Right cardiac atrium (tissue), 5 donors: ENCODE results near the gene TMTC1. TPM values are rescaled to one million over a fixed set of nuclear protein-coding genes. Genes with fewer than 3 reads are reported as not detected.

Experiments
- ATAC-seq, 2 donors: fragments of 200-7000 bp; cut with Tn5 transposase; one replicate each; pipeline versions ENCODE4 v1.8.0 to v1.9.1; 2020; ENCODE audit warnings: moderate library complexity in 2 of 2, mild to moderate bottlenecking in 1 of 2
- DNase-seq, 3 donors: peaks; one replicate each; pipeline ENCODE4 v3.0.0-alpha.2; 2020
- H3K27ac ChIP-seq: one replicate; pipeline ENCODE4 v1.5.1; 2013; ENCODE audit warnings: mild to moderate bottlenecking, low read length, control low read depth, moderate library complexity
- H3K27me3 ChIP-seq: one replicate; pipeline ENCODE4 v1.6.1; 2013; ENCODE audit not compliant: control insufficient read depth, insufficient read depth
- H3K4me1 ChIP-seq: one replicate; pipeline ENCODE4 v1.6.1; 2013; ENCODE audit warnings: low read length; ENCODE audit not compliant: control insufficient read depth, insufficient read depth
- H3K4me3 ChIP-seq: one replicate; pipeline ENCODE4 v1.5.1; 2013; ENCODE audit warnings: low read length, control low read depth
- H3K9me3 ChIP-seq: one replicate; pipeline ENCODE4 v1.6.1; 2013; ENCODE audit warnings: low read length; ENCODE audit not compliant: control insufficient read depth
- WGBS: extraction: QIAGEN DNeasy Blood & Tissue Kit; methylation state at CpG from one replicate; pipeline ENCODE4 v1.1.7; 2013; 5-methylcytosine and 5-hydroxymethylcytosine counted together
- intact Hi-C, 4 donors: fragments of 100-400 bp; cut with DNase I; formaldehyde crosslinking; loops; one replicate each; pipeline versions ENCODE4 v1.11.0 to v1.14.0; 2022 to 2023
- polyA plus RNA-seq: library from polyadenylated mRNA; stranded (reverse); fragments of 200-250 nt; gene quantifications from one replicate; pipeline ENCODE4 v1.2.3, GENCODE V29; 2013
- total RNA-seq, 4 donors: library from RNA; stranded (reverse); fragmentation: NEBNext Ultra II Directional; extraction: Animal tissue kit (Norgen Biotek cat#: 25700); gene quantifications; one replicate each; pipeline ENCODE4 v1.2.1, GENCODE V29; 2021
- donor health status: healthy with polysubstance abuse.
- donor health status: DM: no; HTN: yes; CAD: no.
- donor health status: DM: no; HTN: no; CAD: no.
- donor health status: DM: no; HTN: yes; CAD: no; lungs with severe emphysema.
- donor health status: DM: yes; HTN: yes; CAD: no.

The TMTC1 gene
- total and polyA plus RNA-seq, 5 donors, result 17.9 to 57.8 (median 52.5) TPM

GRCh38 chr12:29508949-29509348 lies 274.8 kb downstream of the TMTC1 start:
- H3K9me3 ChIP-seq, result no peaks in the 10 kb centered on the region
- ATAC-seq, result no peak

DNA sequence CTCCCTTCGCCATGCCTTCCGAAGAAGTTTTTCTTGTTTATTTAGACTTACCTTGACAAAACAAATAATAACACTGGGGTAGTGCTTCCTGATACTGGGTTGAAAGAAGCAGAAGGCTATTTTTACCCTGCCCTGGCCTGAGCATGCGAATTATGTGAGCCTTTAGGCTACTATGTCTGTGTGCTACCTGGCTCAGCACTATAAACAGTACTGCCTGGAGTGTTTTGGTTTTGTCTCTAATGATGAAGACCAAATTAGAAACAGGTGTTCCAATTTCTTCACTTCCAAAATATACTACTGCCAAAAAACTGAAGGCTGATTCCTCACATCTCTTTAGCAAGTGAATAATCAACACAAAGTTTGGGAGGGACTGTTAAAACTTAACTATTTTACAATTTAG lies 278.6 kb downstream of the TMTC1 start:
- H3K4me1 ChIP-seq, result no peaks in the 10 kb centered on the region
- ATAC-seq, result no peak
- H3K9me3 ChIP-seq, result no peaks in the 10 kb centered on the region
- no peak overlapping the region for H3K4me3 ChIP-seq
- intact Hi-C loops, result no loop called here
- H3K27ac ChIP-seq, result no peak overlapping the region
- no peaks in the 10 kb centered on the region for H3K27me3 ChIP-seq
- 91% methylated on average over 3 of the region's 3 CpGs for WGBS
- DNase-seq, result no peak

More at GRCh38 chr12:29508949-29509348, 274.8 kb downstream of the TMTC1 start:
- no peaks in the 10 kb centered on the region for H3K27me3 ChIP-seq
- H3K4me1 ChIP-seq, result peaks cover 3% of the 10 kb centered on the region
- DNase-seq, result no peak
- no peak overlapping the region for H3K4me3 ChIP-seq
- 85% methylated on average over 2 of the region's 2 CpGs for WGBS
- no peak overlapping the region for H3K27ac ChIP-seq
- intact Hi-C loops, result no loop called here

DNA sequence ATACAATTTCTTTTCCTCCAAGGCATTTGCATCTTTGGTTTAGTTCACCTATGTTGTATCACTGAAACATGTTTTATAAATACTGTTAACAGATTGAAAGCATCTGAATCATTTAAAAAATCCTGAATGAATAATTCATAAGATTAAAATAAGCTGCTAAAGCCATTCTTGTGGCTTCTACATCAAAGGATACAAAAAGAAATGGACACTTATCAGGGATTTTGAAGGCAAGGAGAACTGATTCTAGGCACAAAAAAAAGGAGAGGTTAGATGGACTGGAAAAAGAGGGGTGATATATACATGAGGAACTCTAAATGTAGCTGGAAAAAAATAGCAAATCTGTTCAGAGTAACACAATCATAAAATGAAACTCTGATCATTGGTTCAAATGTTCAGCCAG lies 280.5 kb downstream of the TMTC1 start:
- no peaks in the 10 kb centered on the region for H3K9me3 ChIP-seq
- no peaks in the 10 kb centered on the region for H3K27me3 ChIP-seq
- H3K4me3 ChIP-seq, result no peak overlapping the region
- ATAC-seq (no peak), DNase-seq (no peak)
- H3K4me1 ChIP-seq, result no peaks in the 10 kb centered on the region
- no peak overlapping the region for H3K27ac ChIP-seq
- intact Hi-C loops, result no loop called here

DNA sequence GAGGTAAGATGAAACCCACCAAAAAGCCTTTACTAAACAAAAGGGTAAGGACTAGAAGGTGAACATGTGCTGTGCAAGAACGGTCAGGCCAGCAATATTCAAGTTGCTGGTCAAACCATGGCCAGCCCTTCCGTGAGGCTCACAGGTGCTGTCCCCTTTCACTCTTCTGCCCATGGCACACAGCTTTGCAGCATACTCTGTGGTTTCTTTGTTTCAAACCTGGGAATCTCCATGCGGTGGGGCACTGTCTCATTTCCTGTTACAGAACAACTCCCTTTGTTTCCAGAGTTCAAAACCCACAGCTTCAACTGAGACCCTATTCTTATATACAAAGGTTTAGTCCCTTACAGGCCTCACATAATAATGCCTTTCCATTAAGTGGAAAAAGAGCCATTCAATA lies 284.5 kb downstream of the TMTC1 start:
- Histone ChIP-seq H3K4me3 (no peak overlapping the region), H3K4me1 (no peaks in the 10 kb centered on the region), H3K27ac (no peak overlapping the region), H3K27me3 (no peaks in the 10 kb centered on the region), H3K9me3 (no peaks in the 10 kb centered on the region)
- ATAC-seq (no peak), DNase-seq (no peak)
- 85% methylated on average over 3 of the region's 3 CpGs for whole genome bisulfite sequencing
- intact Hi-C loops, result no loop called here

DNA sequence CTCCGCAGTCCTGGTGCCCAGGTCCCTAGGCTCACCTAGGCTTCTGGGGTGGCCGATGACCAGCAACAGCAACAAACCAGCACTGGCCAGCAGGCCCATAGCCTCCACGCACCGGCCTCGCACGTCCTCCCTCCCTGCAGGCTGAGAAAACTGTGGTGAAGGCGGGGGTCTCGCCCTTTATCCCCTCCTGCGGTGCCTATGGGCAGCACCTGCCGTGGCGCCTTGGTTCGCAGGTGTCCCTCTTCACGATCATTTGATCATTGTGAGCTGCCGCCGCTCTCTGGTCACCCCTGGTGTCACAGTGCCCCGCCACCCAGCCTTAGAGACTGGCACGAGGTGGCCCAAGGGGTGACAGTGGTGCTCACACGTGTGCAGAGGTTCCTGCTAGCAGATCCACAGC lies 286.2 kb downstream of the TMTC1 start, which contains the start of gene OVCH1:
Gene OVCH1 (minus strand): TSS at position 99 of the 400 bp plus-strand sequence. CDS start 0 bp downstream, at position 99.
- Histone ChIP-seq H3K4me3 (no peak within 1 kb of the TSS), H3K9me3 (no peaks in the 10 kb centered on the region), H3K4me1 (no peaks in the 10 kb centered on the region), H3K27ac (no peak within 1 kb of the TSS), H3K27me3 (no peaks in the 10 kb centered on the region)
- intact Hi-C loops, result no loop called here
- ATAC-seq (peak; percentile 13 to 43), DNase-seq (peak in 1 of 3 donors; percentile 36)
- 93% methylated on average over 18 of the region's 18 CpGs for WGBS

DNA sequence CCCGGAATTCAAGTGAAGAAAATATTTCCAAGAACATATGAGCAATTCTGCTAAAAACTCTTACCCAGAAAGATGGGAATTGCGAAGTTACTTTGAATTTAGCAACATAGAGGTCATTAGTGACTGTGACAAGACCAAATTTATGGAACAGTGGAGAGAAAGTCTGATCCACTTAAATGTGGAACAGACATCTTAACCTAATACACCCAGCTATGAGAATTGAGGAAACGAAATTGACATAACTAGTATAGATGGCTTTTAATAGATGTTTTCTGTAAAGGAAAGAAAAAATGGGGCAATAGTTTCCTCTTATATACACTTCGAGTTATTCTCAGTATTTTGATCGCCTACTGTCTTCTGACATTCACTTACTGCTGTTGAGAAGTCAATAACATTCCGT lies 290.9 kb downstream of the TMTC1 start:
- WGBS, result 86% methylated on average over 6 of the region's 6 CpGs
- no peaks in the 10 kb centered on the region for H3K27me3 ChIP-seq
- no peaks in the 10 kb centered on the region for H3K9me3 ChIP-seq
- no peak overlapping the region for H3K4me3 ChIP-seq
- H3K4me1 ChIP-seq, result no peaks in the 10 kb centered on the region
- H3K27ac ChIP-seq, result no peak overlapping the region
- ATAC-seq, result no peak
- no peak for DNase-seq
- intact Hi-C loops, result no loop called here

DNA sequence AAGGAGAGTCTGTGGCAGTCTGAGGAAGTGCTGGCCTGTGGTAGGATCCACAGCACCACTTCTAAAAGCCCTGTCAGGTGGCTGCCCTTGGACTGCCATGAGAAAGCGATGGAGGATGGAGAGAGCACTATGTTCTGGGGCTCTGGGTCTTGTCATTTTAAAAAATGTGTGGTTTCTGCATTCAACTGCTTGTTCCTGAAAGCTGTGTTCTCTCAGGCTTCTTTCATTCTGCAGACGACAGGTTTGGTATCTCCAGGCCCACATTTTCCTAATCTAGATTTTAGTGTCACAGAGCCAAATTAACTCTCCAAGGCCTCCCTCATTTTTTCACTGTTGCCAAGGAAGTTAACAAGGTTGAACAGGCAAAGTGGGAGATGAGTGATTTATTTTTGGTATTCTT lies 296.8 kb downstream of the TMTC1 start:
- intact Hi-C loops, result no loop called here
- Histone ChIP-seq H3K27me3 (no peaks in the 10 kb centered on the region), H3K27ac (no peak overlapping the region), H3K4me1 (no peaks in the 10 kb centered on the region), H3K9me3 (no peaks in the 10 kb centered on the region), H3K4me3 (no peak overlapping the region)
- no peak for ATAC-seq
- no peak for DNase-seq
- 45% methylated on average over 2 of the region's 2 CpGs for WGBS

- no peaks in the 10 kb centered on the region for H3K9me3 ChIP-seq
- no peaks in the 10 kb centered on the region for H3K27me3 ChIP-seq
- no peak for ATAC-seq
- intact Hi-C loops, result no loop called here
- DNase-seq, result no peak
- no peak overlapping the region for H3K4me3 ChIP-seq
- H3K4me1 ChIP-seq, result no peaks in the 10 kb centered on the region
- H3K27ac ChIP-seq, result no peak overlapping the region
- WGBS, result 76% methylated on average over 4 of the region's 4 CpGs
Measured at GRCh38 chr12:29463198-29463597, 320.5 kb downstream of the TMTC1 start.

GRCh38 chr12:29460082-29460481 lies 323.7 kb downstream of the TMTC1 start:
- Histone ChIP-seq H3K27ac (no peak overlapping the region), H3K9me3 (no peaks in the 10 kb centered on the region), H3K27me3 (no peaks in the 10 kb centered on the region), H3K4me3 (no peak overlapping the region), H3K4me1 (no peaks in the 10 kb centered on the region)
- 79% methylated on average over 2 of the region's 2 CpGs for WGBS
- DNase-seq (no peak), ATAC-seq (no peak)
- intact Hi-C loops, result no loop called here

DNA sequence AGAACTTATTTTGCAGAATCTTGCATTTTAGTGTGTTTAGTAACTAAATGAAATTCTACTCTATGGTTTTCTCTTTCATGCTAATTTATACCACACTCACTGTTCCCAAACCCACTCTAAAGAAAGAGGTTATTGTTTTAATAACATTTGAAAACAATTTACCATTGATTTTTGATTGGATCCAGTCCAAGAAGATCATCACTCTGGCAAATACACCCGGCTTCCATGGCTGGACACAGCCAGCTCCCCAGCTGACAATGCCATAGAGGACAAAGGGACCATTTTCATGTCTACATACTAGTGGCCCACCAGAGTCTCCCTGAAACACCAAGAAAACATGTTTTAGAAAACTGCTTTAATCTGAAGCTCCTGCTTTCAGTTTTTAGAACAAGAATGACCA lies 328.7 kb downstream of the TMTC1 start:
- WGBS, result 45% methylated on average over 1 of the region's 1 CpG
- H3K27ac ChIP-seq, result no peak overlapping the region
- no peak for ATAC-seq
- intact Hi-C loops, result no loop called here
- H3K4me1 ChIP-seq, result no peaks in the 10 kb centered on the region
- no peak for DNase-seq
- H3K27me3 ChIP-seq, result no peaks in the 10 kb centered on the region
- H3K9me3 ChIP-seq, result no peaks in the 10 kb centered on the region
- no peak overlapping the region for H3K4me3 ChIP-seq

DNA sequence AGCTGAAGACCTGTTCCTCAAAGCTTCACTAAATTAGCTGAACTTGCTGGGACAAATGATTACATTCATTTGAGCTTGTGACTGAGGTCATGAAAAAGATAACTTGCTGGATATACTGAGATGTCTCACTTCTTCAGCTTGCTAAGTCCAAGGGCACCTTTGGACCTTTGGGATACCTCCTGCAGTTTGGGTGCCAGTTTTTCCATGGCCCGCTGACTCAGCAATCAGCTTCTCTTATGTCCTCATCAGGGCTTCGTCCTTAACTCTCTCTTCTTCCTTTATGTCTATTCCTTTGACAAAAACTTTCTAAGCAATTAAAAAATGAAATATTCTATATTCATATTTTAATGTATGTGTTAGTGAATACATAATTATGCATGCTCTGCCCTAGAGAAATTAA lies 331.9 kb downstream of the TMTC1 start:
- intact Hi-C loops, result no loop called here
- Histone ChIP-seq H3K4me1 (no peaks in the 10 kb centered on the region), H3K27me3 (no peaks in the 10 kb centered on the region), H3K4me3 (no peak overlapping the region), H3K9me3 (no peaks in the 10 kb centered on the region), H3K27ac (no peak overlapping the region)
- no peak for DNase-seq
- ATAC-seq, result no peak
- WGBS, result 86% methylated on average over 2 of the region's 2 CpGs
